Measurements from ENCODE around the gene ETNK1. TPM values are rescaled to one million over a fixed set of nuclear protein-coding genes. Genes with fewer than 3 reads are reported as not detected.

The ETNK1 gene
- total RNA-seq, 1 experiment from 2014 or later, result 54.8 TPM

DNA sequence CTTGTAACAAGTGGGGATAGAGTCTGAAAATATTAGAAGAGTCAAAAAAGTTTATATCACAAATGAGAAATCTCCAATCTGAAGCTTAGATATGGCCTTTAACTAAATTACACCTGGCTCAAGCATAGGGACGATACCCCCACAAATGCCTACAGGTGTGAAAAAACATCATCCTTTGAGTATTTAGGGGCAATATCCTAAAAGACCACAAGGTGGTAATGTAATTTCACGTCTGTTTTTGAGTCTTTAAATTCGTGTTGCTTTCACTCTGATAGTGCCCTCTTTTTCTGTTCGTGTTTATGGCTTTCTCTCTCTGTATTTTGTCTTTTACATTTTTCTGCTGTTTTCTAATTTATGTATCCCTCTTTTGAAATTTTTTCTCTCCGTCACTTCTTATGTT lies 84.3 kb downstream of the ETNK1 start:
- in situ Hi-C loops (cut with HindIII; ENCODE audit: low pct_unique_long_range_greater_than_20kb, low sequenced_read_pairs), result no loop called here
- DNase-seq (ENCODE audit: low read depth, low spot score), result peak; percentile 74

DNA sequence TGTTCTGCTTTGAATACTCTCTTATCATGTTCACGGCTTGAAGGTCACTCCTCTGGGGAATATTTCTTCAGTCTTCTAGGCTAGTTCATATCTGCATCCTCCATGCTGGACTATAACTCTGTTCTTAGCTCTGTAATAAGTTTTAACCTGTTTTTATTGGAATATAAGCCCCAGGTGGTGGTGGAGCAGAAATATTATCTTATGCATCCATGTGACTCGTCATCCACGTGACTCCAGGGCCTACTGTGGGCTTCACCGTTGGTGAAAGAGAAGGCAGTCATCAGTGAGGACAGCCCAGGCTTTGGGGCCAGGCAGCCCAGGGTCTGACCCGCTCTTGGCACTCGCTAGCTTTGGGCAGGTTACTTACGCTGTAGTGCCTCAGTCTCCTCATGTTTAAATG lies 87.1 kb downstream of the ETNK1 start:
- in situ Hi-C loops (cut with HindIII; ENCODE audit: low pct_unique_long_range_greater_than_20kb, low sequenced_read_pairs), result no loop called here
- no peak for DNase-seq (ENCODE audit: low read depth, low spot score)

DNA sequence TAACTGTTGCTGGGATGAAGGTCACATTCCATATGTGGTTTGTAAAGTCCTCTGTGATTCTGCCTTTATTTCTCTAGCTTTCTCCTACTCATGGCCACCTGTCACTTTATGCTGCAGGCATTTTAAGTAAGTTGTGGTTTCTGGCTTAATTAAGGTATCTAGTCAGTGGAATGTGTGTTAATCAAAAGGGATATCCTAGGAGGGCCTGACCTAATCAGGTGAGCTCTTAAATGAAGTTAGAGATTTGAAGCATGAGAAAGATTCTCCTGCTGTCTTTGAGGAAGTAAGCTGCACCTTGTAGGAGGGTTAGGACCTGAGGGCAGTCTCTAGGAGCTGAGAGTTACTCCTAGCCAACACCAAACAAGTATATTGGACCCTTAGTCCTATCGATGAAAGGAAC lies 90.3 kb downstream of the ETNK1 start:
- in situ Hi-C loops (cut with HindIII; ENCODE audit: low pct_unique_long_range_greater_than_20kb, low sequenced_read_pairs), result no loop called here
- DNase-seq (ENCODE audit: low read depth, low spot score), result no peak

DNA sequence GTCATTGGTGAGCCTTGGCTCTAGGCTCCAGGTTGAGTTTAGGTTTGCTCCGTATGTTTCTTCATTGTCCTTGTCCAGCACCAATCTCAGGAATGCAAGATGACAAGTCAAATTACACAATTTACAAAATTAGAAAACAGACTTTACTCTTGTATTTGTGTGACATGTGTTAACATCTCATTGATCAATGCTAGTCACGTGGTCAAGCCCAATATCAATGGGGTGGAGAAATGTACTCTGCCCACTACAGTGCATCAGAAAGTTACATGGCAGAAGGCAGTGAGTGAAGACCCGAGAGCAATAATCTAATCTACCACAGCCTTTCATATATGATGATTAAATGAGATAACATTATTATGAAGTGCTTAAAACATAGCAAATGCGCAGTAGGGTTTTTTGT lies 94.8 kb downstream of the ETNK1 start:
- no peak for DNase-seq (ENCODE audit: low read depth, low spot score)
- in situ Hi-C loops (cut with HindIII; ENCODE audit: low pct_unique_long_range_greater_than_20kb, low sequenced_read_pairs), result no loop called here

DNA sequence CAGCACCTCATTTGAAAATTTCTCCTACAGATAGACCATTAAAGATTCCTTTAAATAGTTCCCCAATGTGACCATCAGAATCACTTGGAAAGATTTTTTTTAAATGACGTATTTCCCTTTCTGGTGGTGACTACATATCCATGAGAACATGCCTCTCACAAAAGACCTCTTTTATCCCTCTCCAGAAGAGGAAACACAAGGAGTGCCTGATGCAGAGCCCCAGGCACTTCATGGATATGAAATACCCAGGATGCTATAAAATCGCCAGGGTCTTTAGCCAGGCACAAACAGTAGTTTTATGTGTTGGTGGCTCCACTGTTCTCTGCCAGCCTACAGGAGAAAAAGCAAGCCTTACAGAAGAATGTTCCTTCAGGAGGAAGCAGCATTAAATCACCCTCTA lies 97.1 kb downstream of the ETNK1 start:
- in situ Hi-C loops (cut with HindIII; ENCODE audit: low pct_unique_long_range_greater_than_20kb, low sequenced_read_pairs), result no loop called here
- DNase-seq (ENCODE audit: low read depth, low spot score), result peak; percentile 99

DNA sequence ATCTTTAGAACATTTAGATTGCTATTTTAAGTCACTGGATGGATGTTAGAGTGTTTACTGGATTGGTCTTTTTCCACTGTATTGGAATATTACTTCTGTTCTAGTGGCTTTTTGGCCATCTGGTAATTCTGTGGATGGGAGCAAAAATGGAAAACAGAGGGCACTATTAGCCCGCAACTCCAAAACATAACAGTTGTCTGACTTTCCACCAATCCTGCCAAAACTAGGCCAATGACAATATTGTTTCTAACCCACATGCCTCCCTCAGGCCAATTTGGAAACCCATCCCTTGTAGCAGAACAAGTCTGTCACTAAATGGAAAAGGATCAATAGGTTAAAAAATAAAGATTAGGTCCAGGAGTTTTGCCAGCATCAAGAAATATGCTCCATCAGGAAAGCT lies 97.8 kb downstream of the ETNK1 start:
- DNase-seq (ENCODE audit: low read depth, low spot score), result peak; percentile 70
- in situ Hi-C loops (cut with HindIII; ENCODE audit: low pct_unique_long_range_greater_than_20kb, low sequenced_read_pairs), result no loop called here

DNA sequence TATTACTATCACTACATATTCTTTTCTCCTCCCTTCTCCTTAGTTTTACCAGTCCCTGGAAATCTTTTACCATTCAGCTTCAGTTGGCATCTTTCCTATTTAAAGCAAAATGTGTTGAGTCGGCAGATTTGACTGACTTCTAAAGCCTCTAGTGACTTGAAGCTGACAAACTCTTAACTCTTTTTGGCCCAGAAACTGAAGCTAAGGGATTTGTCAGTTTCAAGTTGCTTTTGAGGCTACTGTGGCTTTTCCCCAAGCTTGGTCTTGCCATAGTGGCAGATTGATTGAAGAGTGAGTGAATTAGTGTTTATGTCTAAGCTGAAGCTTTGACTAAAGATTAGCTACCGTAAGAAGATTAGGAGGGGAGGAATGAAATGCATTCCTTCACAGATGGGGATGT lies 104.0 kb downstream of the ETNK1 start:
- DNase-seq (ENCODE audit: low read depth, low spot score), result no peak
- in situ Hi-C loops (cut with HindIII; ENCODE audit: low pct_unique_long_range_greater_than_20kb, low sequenced_read_pairs), result no loop called here

DNA sequence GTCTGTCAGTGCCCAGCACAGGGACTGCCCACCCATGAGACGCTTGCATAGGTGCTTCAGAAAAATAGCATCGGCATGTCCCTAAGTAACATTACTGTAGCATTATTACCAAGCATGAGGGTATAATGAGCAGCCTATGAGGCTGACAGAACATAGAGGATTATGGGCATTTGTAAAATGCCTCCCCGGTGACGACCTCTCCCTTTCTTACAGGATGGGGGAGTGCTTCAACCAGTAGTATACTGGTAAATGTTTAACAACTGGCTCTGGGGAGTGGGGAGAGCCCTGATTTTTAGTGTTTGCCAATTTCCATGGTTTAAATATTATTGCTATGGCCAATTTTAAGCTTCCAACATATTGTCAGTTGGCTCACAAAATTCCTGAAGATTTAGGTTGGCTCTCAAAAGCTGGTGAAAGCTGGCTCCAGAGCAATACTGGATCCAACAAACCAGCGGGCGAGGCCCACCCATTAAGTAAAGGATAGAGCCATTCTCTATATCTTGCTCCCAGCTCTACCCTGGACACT lies 104.5 kb downstream of the ETNK1 start:
- in situ Hi-C loops (cut with HindIII; ENCODE audit: low pct_unique_long_range_greater_than_20kb, low sequenced_read_pairs), result no loop called here

DNA sequence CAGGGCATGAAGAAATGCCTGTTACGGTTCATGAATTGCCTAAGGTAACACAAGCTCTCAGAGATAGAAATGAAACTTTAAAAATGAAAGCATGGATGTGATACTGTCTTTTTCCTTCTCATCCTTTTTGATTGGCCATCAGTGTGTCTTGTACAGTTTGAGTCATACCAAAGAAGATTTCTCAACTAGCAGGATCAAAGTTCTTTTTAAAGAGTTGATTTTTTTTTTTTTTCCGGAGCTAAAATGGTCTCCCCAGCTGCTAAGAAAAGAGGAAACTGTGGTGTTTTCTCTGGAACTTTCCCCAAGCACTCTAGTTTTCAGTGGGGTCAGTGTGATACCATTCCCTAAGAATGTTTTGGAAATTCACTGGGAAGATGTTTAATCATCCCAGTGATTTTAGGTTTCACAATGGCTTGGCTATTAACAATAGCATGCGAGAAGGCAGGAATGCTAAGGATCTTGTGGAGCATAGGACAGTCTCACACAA lies 105.0 kb downstream of the ETNK1 start:
- in situ Hi-C loops (cut with HindIII; ENCODE audit: low pct_unique_long_range_greater_than_20kb, low sequenced_read_pairs), result no loop called here
- no peak for DNase-seq (ENCODE audit: low read depth, low spot score)

More for the DNA sequence above, 104.5 kb downstream of the ETNK1 start:
- DNase-seq (ENCODE audit: low read depth, low spot score), result no peak

DNA sequence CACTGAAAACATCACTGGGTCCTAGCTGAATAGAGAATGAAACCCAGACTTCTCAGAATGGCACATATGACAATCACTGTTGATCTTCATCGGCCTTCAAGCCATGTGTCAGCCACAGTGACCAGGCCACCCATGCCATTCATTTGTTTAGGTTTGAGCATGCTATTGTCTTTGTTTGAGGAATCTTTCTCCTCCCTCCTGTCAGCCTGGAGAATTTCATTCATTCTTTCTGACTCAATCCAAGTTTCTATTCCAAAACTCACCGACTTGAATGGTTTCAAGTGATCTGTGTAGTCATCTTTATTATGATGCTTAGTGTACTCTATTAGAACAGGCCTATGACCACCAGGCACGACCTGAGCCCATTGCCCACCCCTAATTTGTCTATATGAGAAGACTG lies 106.3 kb downstream of the ETNK1 start:
- in situ Hi-C loops (cut with HindIII; ENCODE audit: low pct_unique_long_range_greater_than_20kb, low sequenced_read_pairs), result no loop called here
- DNase-seq (ENCODE audit: low read depth, low spot score), result no peak

DNA sequence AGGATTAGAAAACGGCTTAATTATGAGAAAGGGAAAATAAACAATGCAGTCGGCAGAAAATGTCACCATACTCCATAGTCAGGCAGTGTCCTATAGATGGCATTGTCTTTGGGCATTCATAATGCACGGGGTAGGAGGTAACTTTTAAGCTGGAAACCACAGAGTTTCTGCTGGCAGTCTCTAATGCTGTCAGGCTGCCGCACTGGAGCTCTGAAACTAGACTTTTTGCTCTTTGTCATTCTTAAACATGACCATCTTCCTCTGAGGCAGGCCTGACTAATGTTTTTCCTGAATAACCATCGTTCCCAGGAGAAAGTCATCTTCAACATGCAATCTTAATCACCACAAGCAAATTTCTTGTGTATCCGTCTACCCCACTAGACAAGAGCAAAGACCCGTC lies 108.8 kb downstream of the ETNK1 start:
- in situ Hi-C loops (cut with HindIII; ENCODE audit: low pct_unique_long_range_greater_than_20kb, low sequenced_read_pairs), result no loop called here
- DNase-seq (ENCODE audit: low read depth, low spot score), result no peak

DNA sequence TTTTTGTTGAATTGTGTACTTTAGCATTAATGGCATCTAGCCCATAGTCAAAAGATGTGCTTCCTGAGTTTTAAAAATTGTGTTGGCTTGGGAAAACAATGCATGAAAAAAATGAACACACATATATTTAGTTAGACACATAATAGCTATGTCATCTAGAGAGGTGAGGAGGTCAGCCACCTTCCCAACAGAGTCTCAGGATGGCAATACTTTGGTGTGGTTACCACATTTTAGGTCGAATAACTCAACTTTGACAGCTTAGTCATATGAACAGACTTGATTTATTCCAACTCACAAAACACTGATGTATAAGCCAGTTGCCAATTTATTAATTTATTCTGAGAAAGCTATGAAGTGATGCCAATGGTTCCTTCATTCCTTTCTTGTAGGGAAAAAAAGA lies 114.0 kb downstream of the ETNK1 start:
- in situ Hi-C loops (cut with HindIII; ENCODE audit: low pct_unique_long_range_greater_than_20kb, low sequenced_read_pairs), result no loop called here
- DNase-seq (ENCODE audit: low read depth, low spot score), result no peak

Small RNAs within 50 kb of the gene (small RNA-seq; reads per million reads assigned to genes)
- 0.02 to 0.19 reads per million in 2 experiments for gene RPS27P22

Other genes with a start within 250 kb of the ETNK1 start
- gene C2CD5, start 80.6 kb upstream of the ETNK1 start, total RNA-seq (2014; rRNA removed; shearing (Covaris generic)), result 12.4 and 15.7 TPM in 2 replicates

Measured in SK-MEL-5 (cell line).